Measurements from ENCODE around the gene GLIS1.

DNA sequence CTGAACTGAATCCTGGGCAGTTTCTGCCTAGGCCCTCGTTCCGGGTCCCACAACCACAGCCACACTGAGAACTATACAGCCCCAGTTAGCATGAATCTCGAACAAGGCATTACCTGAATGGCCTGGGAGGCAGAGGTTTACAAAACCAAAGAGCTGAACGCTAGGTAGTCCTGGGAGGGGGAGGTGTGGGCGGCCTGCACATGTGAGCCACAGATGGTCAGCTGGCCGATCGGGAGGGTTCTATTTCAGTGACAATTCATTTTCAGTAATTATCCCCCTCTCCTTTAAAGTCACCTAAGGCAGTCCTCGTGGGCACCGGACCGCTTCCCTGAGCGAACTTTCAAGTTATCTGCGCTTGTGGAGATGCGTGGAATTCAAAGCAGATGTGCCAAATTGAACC lies 111.9 kb downstream of the GLIS1 start:
- TF ChIP-seq, protein P1, sequence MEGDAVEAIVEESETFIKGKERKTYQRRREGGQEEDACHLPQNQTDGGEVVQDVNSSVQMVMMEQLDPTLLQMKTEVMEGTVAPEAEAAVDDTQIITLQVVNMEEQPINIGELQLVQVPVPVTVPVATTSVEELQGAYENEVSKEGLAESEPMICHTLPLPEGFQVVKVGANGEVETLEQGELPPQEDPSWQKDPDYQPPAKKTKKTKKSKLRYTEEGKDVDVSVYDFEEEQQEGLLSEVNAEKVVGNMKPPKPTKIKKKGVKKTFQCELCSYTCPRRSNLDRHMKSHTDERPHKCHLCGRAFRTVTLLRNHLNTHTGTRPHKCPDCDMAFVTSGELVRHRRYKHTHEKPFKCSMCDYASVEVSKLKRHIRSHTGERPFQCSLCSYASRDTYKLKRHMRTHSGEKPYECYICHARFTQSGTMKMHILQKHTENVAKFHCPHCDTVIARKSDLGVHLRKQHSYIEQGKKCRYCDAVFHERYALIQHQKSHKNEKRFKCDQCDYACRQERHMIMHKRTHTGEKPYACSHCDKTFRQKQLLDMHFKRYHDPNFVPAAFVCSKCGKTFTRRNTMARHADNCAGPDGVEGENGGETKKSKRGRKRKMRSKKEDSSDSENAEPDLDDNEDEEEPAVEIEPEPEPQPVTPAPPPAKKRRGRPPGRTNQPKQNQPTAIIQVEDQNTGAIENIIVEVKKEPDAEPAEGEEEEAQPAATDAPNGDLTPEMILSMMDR (IDR thresholded peaks at IDR 0.05; ENCODE audit: insufficient read depth, low read depth, low read length), result no peak
- no peak for TF ChIP-seq EZH2 (IDR thresholded peaks at IDR 0.05; ENCODE audit: insufficient read depth, low read length)
